Glutamatergic neuron (in vitro differentiated cells): ENCODE measurements around the gene SPATA9. TPM values are rescaled to one million over a fixed set of nuclear protein-coding genes. Genes with fewer than 3 reads are reported as not detected.

ENCODE experiments used
- DNase-seq: peaks from one replicate; pipeline ENCODE4 v3.0.0; 2022
- H3K27ac Mint-ChIP-seq: one replicate; pipeline ENCODE4 v1.8.0; 2020; ENCODE audit warnings: mild to moderate bottlenecking, mixed read lengths, inconsistent platforms; ENCODE audit not compliant: unreplicated experiment
- H3K27me3 Mint-ChIP-seq: one replicate; pipeline ENCODE4 v1.8.0; 2020; ENCODE audit warnings: mild to moderate bottlenecking, moderate library complexity, mixed read lengths, inconsistent platforms; ENCODE audit not compliant: unreplicated experiment
- H3K36me3 Mint-ChIP-seq: one replicate; pipeline ENCODE4 v1.8.0; 2020; ENCODE audit warnings: mild to moderate bottlenecking, mixed read lengths, inconsistent platforms; ENCODE audit not compliant: unreplicated experiment
- H3K4me1 Mint-ChIP-seq: one replicate; pipeline ENCODE4 v1.8.0; 2020; ENCODE audit warnings: mild to moderate bottlenecking, low read depth, mixed read lengths, inconsistent platforms; ENCODE audit not compliant: unreplicated experiment
- H3K4me3 Mint-ChIP-seq: one replicate; pipeline ENCODE4 v1.8.0; 2020; ENCODE audit warnings: mild to moderate bottlenecking, mixed read lengths, inconsistent platforms; ENCODE audit not compliant: unreplicated experiment
- H3K9me3 Mint-ChIP-seq: one replicate; pipeline ENCODE4 v1.8.0; 2020; ENCODE audit warnings: mild to moderate bottlenecking, moderate library complexity, mixed read lengths, inconsistent platforms; ENCODE audit not compliant: unreplicated experiment
- CTCF ChIP-seq: fragments of 200-600 bp; sonication (generic); IDR thresholded peaks from one replicate; pipeline ENCODE4 v1.5.0; 2021; ENCODE audit not compliant: partially characterized antibody, unreplicated experiment
- total RNA-seq: library from RNA; stranded (reverse); fragmentation: NEBNext Ultra II Directional; extraction: Animal tissue kit (Norgen Biotek cat#: 25700); gene quantifications from one replicate; pipeline ENCODE4 v1.2.1, GENCODE V29; 2021; ENCODE audit not compliant: unreplicated experiment

Gene SPATA9
- total RNA-seq, 1 donor from 2014 or later, result not detected

GRCh38 chr5:95720094-95720786, 37.4 kb upstream of the SPATA9 start:
- Mint-ChIP-seq H3K4me3 (no peak overlapping the region), H3K27me3 (no peaks in the 10 kb centered on the region), H3K27ac (no peak overlapping the region), H3K36me3 (no peaks in the 10 kb centered on the region), H3K4me1 (no peaks in the 10 kb centered on the region), H3K9me3 (no peaks in the 10 kb centered on the region)
- TF ChIP-seq CTCF, result no peak
- no peak for DNase-seq

- H3K4me3 Mint-ChIP-seq, result no peak overlapping the region
- H3K27me3 Mint-ChIP-seq, result no peaks in the 10 kb centered on the region
- no peaks in the 10 kb centered on the region for H3K4me1 Mint-ChIP-seq
- H3K9me3 Mint-ChIP-seq, result no peaks in the 10 kb centered on the region
- DNase-seq, result no peak
- no peak for TF ChIP-seq CTCF
- no peaks in the 10 kb centered on the region for H3K36me3 Mint-ChIP-seq
- H3K27ac Mint-ChIP-seq, result no peak overlapping the region
Observed at GRCh38 chr5:95718738-95719137, 35.9 kb upstream of the SPATA9 start.

GRCh38 chr5:95718203-95718602, 35.4 kb upstream of the SPATA9 start:
- no peak for TF ChIP-seq CTCF
- H3K4me3 Mint-ChIP-seq, result no peak overlapping the region
- no peaks in the 10 kb centered on the region for H3K9me3 Mint-ChIP-seq
- no peak overlapping the region for H3K27ac Mint-ChIP-seq
- no peak for DNase-seq
- no peaks in the 10 kb centered on the region for H3K27me3 Mint-ChIP-seq
- no peaks in the 10 kb centered on the region for H3K4me1 Mint-ChIP-seq
- no peaks in the 10 kb centered on the region for H3K36me3 Mint-ChIP-seq

- Mint-ChIP-seq H3K36me3 (no peaks in the 10 kb centered on the region), H3K9me3 (no peaks in the 10 kb centered on the region), H3K4me1 (no peaks in the 10 kb centered on the region), H3K27ac (no peak overlapping the region), H3K27me3 (no peaks in the 10 kb centered on the region), H3K4me3 (no peak overlapping the region)
- TF ChIP-seq CTCF, result no peak
- no peak for DNase-seq
Observed at GRCh38 chr5:95717439-95717838, 34.6 kb upstream of the SPATA9 start.

- no peak for TF ChIP-seq CTCF
Observed at GRCh38 chr5:95715799-95716461, 33.1 kb upstream of the SPATA9 start.

More at GRCh38 chr5:95715799-95716461, 33.1 kb upstream of the SPATA9 start:
- peaks cover 2% of the 10 kb centered on the region for H3K9me3 Mint-ChIP-seq
- peaks cover 5% of the 10 kb centered on the region for H3K27me3 Mint-ChIP-seq
- peaks cover 2% of the 10 kb centered on the region for H3K4me1 Mint-ChIP-seq
- H3K36me3 Mint-ChIP-seq, result no peaks in the 10 kb centered on the region
- no peak overlapping the region for H3K4me3 Mint-ChIP-seq
- no peak for DNase-seq
- no peak overlapping the region for H3K27ac Mint-ChIP-seq
